Measurements from ENCODE around the gene ACSS3. TPM values are rescaled to one million over a fixed set of nuclear protein-coding genes. Genes with fewer than 3 reads are reported as not detected.

Gene ACSS3
- total and polyA plus RNA-seq, 2 donors (not counting 1 experiment from before 2014, with no cell fraction given) = not detected

DNA sequence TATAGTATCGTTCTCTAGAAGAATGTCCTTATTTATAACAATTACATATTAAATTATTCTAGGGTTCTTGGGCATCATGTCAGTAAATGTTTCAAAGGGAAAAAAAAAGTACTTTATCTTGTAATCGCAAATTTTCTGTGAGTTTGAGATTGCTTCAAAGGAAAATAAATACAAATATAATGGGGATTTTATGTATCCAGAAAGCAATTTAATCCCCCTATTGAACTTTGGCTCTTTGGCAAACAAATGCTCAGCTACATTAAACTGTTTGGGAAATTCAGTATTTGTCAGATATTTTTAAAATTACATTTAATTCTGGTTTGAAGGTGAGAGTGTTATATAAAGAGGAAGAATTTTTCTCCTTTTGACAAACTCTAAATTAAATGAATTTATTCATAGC is 8.0 kb downstream of the ACSS3 start:
- CTCF ChIA-PET = no interaction called here
- no CpG with 5 or more reads among the region's 2 CpGs for WGBS (ENCODE audit: insufficient coverage)
- ATAC-seq (ENCODE audit: low read depth) = no peak

GRCh38 chr12:81086342-81086741 is 8.5 kb downstream of the ACSS3 start:
- no peaks in the 10 kb centered on the region for H3K4me1 Mint-ChIP-seq
- no peaks in the 10 kb centered on the region for H3K4me1 ChIP-seq (ENCODE audit: control insufficient read depth in 2 of 2, insufficient read depth in 2 of 2, low read length in 2 of 2)
- 100% methylated on average over 1 of the region's 4 CpGs for WGBS (ENCODE audit: insufficient coverage)

More for the DNA sequence above, 8.0 kb downstream of the ACSS3 start:
- Mint-ChIP-seq H3K27me3 (no peaks in the 10 kb centered on the region), H3K9me3 (ENCODE audit: insufficient read depth) (peaks cover 6% of the 10 kb centered on the region), H3K4me3 (no peak overlapping the region), H3K27ac (no peak overlapping the region), H3K4me1 (no peaks in the 10 kb centered on the region)
- H3K4me1 ChIP-seq (ENCODE audit: control insufficient read depth in 2 of 2, insufficient read depth in 2 of 2, low read length in 2 of 2) = no peaks in the 10 kb centered on the region
- H3K4me3 ChIP-seq (ENCODE audit: control extremely low read depth in 1 of 5, extremely low read depth in 1 of 5, insufficient read depth in 1 of 5, low read depth in 2 of 5, low read length in 4 of 5) = no peak overlapping the region
- POLR2A ChIA-PET = no interaction called here
- H3K36me3 ChIP-seq (replicated peaks in 1 of 2; ENCODE audit: control extremely low read depth in 1 of 2, control insufficient read depth in 1 of 2, extremely low read depth in 1 of 2, insufficient read depth in 2 of 2, low read length in 1 of 2) = no peaks in the 10 kb centered on the region
- intact Hi-C loops (cut with micrococcal nuclease) = no loop called here
- no peak overlapping the region for H3K9ac ChIP-seq (ENCODE audit: low read length)
- H3K27me3 ChIP-seq (replicated peaks in 1 of 4; ENCODE audit: control extremely low read depth in 1 of 4, control insufficient read depth in 3 of 4, insufficient read depth in 4 of 4, low read length in 3 of 4) = no peaks in the 10 kb centered on the region
- no peak overlapping the region for H2AFZ ChIP-seq (ENCODE audit: insufficient read depth, low read depth, low read length, poor library complexity, severe bottlenecking)
- no peaks in the 10 kb centered on the region for H3K9me3 ChIP-seq (ENCODE audit: control extremely low read depth in 1 of 3, control insufficient read depth in 2 of 3, insufficient read depth in 1 of 3, low read length in 2 of 3)
- no peaks in the 10 kb centered on the region for H4K20me1 ChIP-seq (ENCODE audit: control insufficient read depth, insufficient read depth, low read length, poor library complexity, severe bottlenecking)
- H3K27ac ChIP-seq (ENCODE audit: low read length in 2 of 2) = no peak overlapping the region
- DNase-seq = no peak
- H3K4me2 ChIP-seq (replicated peaks; ENCODE audit: low read depth, low read length, poor library complexity, severe bottlenecking) = no peak overlapping the region
- no peaks in the 10 kb centered on the region for H3K79me2 ChIP-seq (ENCODE audit: control insufficient read depth, insufficient read depth, low read length)
- TF ChIP-seq CTCF (IDR thresholded peaks at IDR 0.05) (no peak), EZH2 (IDR thresholded peaks at IDR 0.05; ENCODE audit: borderline replicate concordance, insufficient read depth, low read depth, low read length, poor library complexity, severe bottlenecking) (no peak)

More at GRCh38 chr12:81086342-81086741, 8.5 kb downstream of the ACSS3 start:
- Histone ChIP-seq H3K4me2 (replicated peaks; ENCODE audit: low read depth, low read length, poor library complexity, severe bottlenecking) (no peak overlapping the region), H2AFZ (ENCODE audit: insufficient read depth, low read depth, low read length, poor library complexity, severe bottlenecking) (no peak overlapping the region), H3K27ac (ENCODE audit: low read length in 2 of 2) (no peak overlapping the region), H4K20me1 (ENCODE audit: control insufficient read depth, insufficient read depth, low read length, poor library complexity, severe bottlenecking) (no peaks in the 10 kb centered on the region), H3K36me3 (replicated peaks in 1 of 2; ENCODE audit: control extremely low read depth in 1 of 2, control insufficient read depth in 1 of 2, extremely low read depth in 1 of 2, insufficient read depth in 2 of 2, low read length in 1 of 2) (no peaks in the 10 kb centered on the region), H3K4me3 (ENCODE audit: control extremely low read depth in 1 of 5, extremely low read depth in 1 of 5, insufficient read depth in 1 of 5, low read depth in 2 of 5, low read length in 4 of 5) (no peak overlapping the region), H3K27me3 (replicated peaks in 1 of 4; ENCODE audit: control extremely low read depth in 1 of 4, control insufficient read depth in 3 of 4, insufficient read depth in 4 of 4, low read length in 3 of 4) (no peaks in the 10 kb centered on the region), H3K9me3 (ENCODE audit: control extremely low read depth in 1 of 3, control insufficient read depth in 2 of 3, insufficient read depth in 1 of 3, low read length in 2 of 3) (no peaks in the 10 kb centered on the region), H3K9ac (ENCODE audit: low read length) (no peak overlapping the region), H3K79me2 (ENCODE audit: control insufficient read depth, insufficient read depth, low read length) (no peaks in the 10 kb centered on the region)
- ChIA-PET POLR2A (no interaction called here), CTCF (no interaction called here)
- no peak for DNase-seq
- H3K27me3 Mint-ChIP-seq = no peaks in the 10 kb centered on the region
- TF ChIP-seq CTCF (IDR thresholded peaks at IDR 0.05) = no peak
- TF ChIP-seq EZH2 (IDR thresholded peaks at IDR 0.05; ENCODE audit: borderline replicate concordance, insufficient read depth, low read depth, low read length, poor library complexity, severe bottlenecking) = no peak
- ATAC-seq (ENCODE audit: low read depth) = no peak
- intact Hi-C loops (cut with micrococcal nuclease) = no loop called here
- H3K4me3 Mint-ChIP-seq = no peak overlapping the region
- no peak overlapping the region for H3K27ac Mint-ChIP-seq
- H3K9me3 Mint-ChIP-seq (ENCODE audit: insufficient read depth) = peaks cover 6% of the 10 kb centered on the region
